Prostate gland (tissue), 2 donors: ENCODE measurements around the gene ZFP36L1. TPM values are rescaled to one million over a fixed set of nuclear protein-coding genes. Genes with fewer than 3 reads are reported as not detected.

Experiments
- DNase-seq: peaks from one replicate; pipeline ENCODE4 v3.0.0-alpha.2; 2019; ENCODE audit warnings: low spot score
- H3K27ac ChIP-seq, 2 donors: fragments of 200-600 bp; sonication (generic); 2 replicates each; pipeline ENCODE4 v1.5.1; 2017 to 2019
- H3K27me3 ChIP-seq: fragments of 200-600 bp; sonication (generic); replicated peaks from 2 replicates; pipeline ENCODE4 v1.5.1; 2019; ENCODE audit not compliant: insufficient read depth
- H3K36me3 ChIP-seq, 2 donors: fragments of 200-600 bp; sonication (generic); 1 replicate in 1 of 2; 2 replicates in 1 of 2; pipeline versions ENCODE4 v1.5.1 to v1.8.1; 2017 to 2019
- H3K4me1 ChIP-seq: fragments of 200-600 bp; sonication (generic); replicated peaks from 2 replicates; pipeline ENCODE4 v1.5.1; 2019
- H3K4me3 ChIP-seq, 2 donors: fragments of 200-600 bp; sonication (generic); 2 replicates each; pipeline ENCODE4 v1.5.1; 2017 to 2019
- H3K9me3 ChIP-seq: fragments of 200-600 bp; sonication (generic); 2 replicates; pipeline ENCODE4 v1.5.1; 2017
- POLR2A ChIP-seq: fragments of 450-650 bp; IDR thresholded peaks from one replicate; pipeline ENCODE4 v1.6.1; 2016; ENCODE audit warnings: antibody characterized with exemption, mild to moderate bottlenecking
- POLR2AphosphoS5 ChIP-seq: sonication (generic); formaldehyde crosslinking; IDR thresholded peaks from one replicate; pipeline ENCODE4 v1.6.1; 2017; ENCODE audit warnings: antibody characterized with exemption
- WGBS: methylation state at CpG from one replicate; pipeline ENCODE4 v1.1.5; 2018; 5-methylcytosine and 5-hydroxymethylcytosine counted together
- intact Hi-C: fragments of 100-400 bp; cut with DNase I; formaldehyde crosslinking; loops from one replicate; pipeline ENCODE4 v1.14.2; 2022
- total RNA-seq, 2 donors: library from RNA; depleted of rRNA; stranded (reverse); fragments of >200 nt; gene quantifications; one replicate each; pipeline ENCODE4 v1.1.0, GENCODE V29; 2016
- TF ChIP-seq, protein P1 (sequence below), 4 experiments: fragments of 200-600 bp in 2 of 4; fragments of 450-650 bp in 2 of 4; sonication (generic) in 2 of 4; IDR thresholded peaks; 1 replicate in 3 of 4; 2 replicates in 1 of 4; pipeline ENCODE4 v1.5.1; 2016 to 2019; ENCODE audit warnings: antibody characterized with exemption in 4 of 4, mild to moderate bottlenecking in 2 of 4, moderate library complexity in 2 of 4

ZFP36L1 gene
- total RNA-seq, 2 donors from 2014 or later = 359 to 556 TPM

DNA sequence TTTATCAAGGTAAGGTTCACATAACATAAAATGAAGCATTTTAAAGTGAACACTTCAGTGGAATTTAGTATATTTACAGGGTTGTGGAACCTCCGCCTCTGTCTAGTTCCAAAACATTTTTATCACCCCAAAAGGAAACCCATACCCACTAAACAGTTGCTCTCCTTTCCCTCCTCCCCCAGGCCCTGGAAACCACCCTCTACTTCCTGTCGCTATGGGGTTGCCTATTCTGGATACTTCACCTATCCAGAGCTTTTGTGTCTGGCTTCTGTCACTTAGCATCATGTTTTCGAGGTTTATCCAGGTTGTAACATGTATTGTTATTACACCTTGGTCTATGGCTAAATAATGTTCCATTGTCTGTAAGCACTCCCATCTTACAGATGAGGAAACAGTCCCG, 27.7 kb upstream of the ZFP36L1 start:
- Histone ChIP-seq H3K27ac (no peak overlapping the region), H3K36me3 (no peaks in the 10 kb centered on the region), H3K4me3 (no peak overlapping the region), H3K4me1 (peaks cover 10% of the 10 kb centered on the region), H3K9me3 (no peaks in the 10 kb centered on the region), H3K27me3 (no peaks in the 10 kb centered on the region)
- intact Hi-C loops = loop anchor here (10.0 kb wide), 1 partner anchor 976 kb away; no protein-coding TSS in a partner anchor
- 91% methylated on average over 4 of the region's 4 CpGs for WGBS
- TF ChIP-seq POLR2AphosphoS5 = no peak
- no peak for TF ChIP-seq POLR2A
- TF ChIP-seq, protein P1, sequence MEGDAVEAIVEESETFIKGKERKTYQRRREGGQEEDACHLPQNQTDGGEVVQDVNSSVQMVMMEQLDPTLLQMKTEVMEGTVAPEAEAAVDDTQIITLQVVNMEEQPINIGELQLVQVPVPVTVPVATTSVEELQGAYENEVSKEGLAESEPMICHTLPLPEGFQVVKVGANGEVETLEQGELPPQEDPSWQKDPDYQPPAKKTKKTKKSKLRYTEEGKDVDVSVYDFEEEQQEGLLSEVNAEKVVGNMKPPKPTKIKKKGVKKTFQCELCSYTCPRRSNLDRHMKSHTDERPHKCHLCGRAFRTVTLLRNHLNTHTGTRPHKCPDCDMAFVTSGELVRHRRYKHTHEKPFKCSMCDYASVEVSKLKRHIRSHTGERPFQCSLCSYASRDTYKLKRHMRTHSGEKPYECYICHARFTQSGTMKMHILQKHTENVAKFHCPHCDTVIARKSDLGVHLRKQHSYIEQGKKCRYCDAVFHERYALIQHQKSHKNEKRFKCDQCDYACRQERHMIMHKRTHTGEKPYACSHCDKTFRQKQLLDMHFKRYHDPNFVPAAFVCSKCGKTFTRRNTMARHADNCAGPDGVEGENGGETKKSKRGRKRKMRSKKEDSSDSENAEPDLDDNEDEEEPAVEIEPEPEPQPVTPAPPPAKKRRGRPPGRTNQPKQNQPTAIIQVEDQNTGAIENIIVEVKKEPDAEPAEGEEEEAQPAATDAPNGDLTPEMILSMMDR (IDR thresholded peaks at IDR 0.05) = no peak
- DNase-seq = no peak

DNA sequence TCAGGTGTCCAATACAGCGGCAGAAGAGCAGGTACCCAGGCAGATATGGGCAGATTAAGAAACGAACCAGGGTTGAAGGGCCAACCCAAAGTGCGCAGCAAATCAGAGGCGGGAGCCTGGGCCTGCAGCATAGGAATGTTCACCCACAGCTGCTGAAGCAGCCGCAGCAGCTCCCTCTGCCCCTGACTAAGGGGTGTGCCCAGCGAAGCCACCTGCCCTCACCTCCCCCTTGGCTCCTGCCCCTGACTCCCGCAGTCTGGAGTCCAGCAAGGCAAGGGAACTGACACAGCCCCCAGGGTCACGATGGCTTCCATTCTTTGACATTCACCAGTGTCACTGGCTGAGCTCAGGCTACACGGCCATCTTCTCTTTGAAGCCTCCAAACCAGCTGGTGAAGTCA, 27.3 kb upstream of the ZFP36L1 start:
- H3K9me3 ChIP-seq = no peaks in the 10 kb centered on the region
- TF ChIP-seq POLR2A (no peak), POLR2AphosphoS5 (no peak)
- TF ChIP-seq, protein P1 (IDR thresholded peaks at IDR 0.05) = no peak
- WGBS = 94% methylated on average over 9 of the region's 9 CpGs
- no peaks in the 10 kb centered on the region for H3K27me3 ChIP-seq
- peaks cover 12% of the 10 kb centered on the region for H3K4me1 ChIP-seq
- no peak for DNase-seq
- no peak overlapping the region for H3K4me3 ChIP-seq
- intact Hi-C loops = loop anchor here (10.0 kb wide), 1 partner anchor 975 kb away; no protein-coding TSS in a partner anchor
- H3K27ac ChIP-seq = no peak overlapping the region
- H3K36me3 ChIP-seq = no peaks in the 10 kb centered on the region

DNA sequence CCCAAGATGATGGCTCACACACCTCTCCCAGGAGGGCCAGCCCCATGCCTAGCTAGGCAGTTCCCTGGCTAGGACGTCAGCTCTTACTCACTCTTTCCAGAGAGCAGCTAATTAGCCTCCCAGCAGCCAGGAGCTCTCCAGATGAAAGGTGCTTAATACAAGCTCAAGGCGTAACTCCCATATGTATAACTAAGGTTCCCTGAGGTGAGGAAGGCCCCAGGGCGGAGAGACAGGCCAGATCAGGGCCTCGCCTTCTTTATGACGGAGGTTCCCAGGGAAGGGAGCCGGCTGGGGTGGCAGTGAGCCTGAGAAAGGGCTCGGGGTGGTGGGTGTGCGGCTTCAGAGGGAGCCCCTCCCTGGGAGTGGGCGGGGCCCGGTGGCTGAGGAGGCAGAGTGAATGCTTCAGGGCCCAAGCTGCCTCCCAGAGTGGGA, 26.4 kb upstream of the ZFP36L1 start:
- 34% methylated on average over 10 of the region's 10 CpGs for WGBS
- H3K4me3 ChIP-seq = no peak overlapping the region
- H3K9me3 ChIP-seq = no peaks in the 10 kb centered on the region
- H3K27ac ChIP-seq = peak overlapping the region; percentile 32 to 63
- no peaks in the 10 kb centered on the region for H3K27me3 ChIP-seq
- TF ChIP-seq POLR2AphosphoS5 = no peak
- TF ChIP-seq POLR2A = peak; percentile 24
- TF ChIP-seq, protein P1 (IDR thresholded peaks at IDR 0.05) = no peak
- no peak for DNase-seq
- intact Hi-C loops = loop anchor here (5.0 kb wide), 2 partner anchors 732 to 937 kb away; no protein-coding TSS in a partner anchor
- no peaks in the 10 kb centered on the region for H3K36me3 ChIP-seq
- H3K4me1 ChIP-seq = peaks cover 17% of the 10 kb centered on the region

DNA sequence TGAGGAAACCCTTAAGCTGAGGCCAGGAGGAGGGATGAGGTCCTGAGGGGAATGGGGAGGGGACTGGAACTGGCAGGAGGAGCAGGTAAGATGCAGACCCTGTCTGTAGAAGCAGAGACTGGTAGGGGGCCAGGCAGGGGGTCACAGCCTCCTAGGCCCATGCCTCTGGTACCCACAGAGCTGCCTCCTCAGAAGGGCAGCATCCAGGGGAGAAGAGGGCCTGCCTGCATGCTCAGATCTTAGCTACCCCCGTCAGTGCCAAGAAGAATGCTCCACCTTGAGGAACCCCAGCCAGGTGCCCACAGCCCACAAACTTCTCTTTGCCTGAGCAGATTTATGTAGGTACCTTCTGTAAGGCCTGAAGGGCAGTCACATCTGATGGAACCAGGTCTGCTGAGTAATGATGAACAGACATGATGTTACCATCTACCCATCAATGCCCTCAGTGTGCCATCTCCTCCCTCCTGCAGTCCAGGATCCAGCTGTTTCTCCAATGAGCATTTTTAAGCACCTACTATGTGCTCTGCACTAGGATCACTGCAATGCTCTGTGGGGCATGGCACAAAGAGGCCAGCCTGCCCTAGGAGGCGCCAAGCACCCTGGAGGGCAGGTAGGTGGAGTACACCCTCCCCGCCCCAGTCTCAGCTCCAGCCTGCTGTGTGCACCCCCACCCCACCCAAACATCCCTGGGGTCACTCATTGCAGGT, 24.8 kb upstream of the ZFP36L1 start:
- Histone ChIP-seq H3K27ac (no peak overlapping the region), H3K27me3 (no peaks in the 10 kb centered on the region), H3K9me3 (no peaks in the 10 kb centered on the region), H3K36me3 (no peaks in the 10 kb centered on the region), H3K4me3 (no peak overlapping the region), H3K4me1 (peaks cover 17% of the 10 kb centered on the region)
- TF ChIP-seq POLR2AphosphoS5 = no peak
- TF ChIP-seq POLR2A = no peak
- TF ChIP-seq, protein P1 (IDR thresholded peaks at IDR 0.05) = no peak
- 94% methylated on average over 3 of the region's 3 CpGs for WGBS
- intact Hi-C loops = loop anchor here (2.0 to 5.0 kb wide), 3 partner anchors 730 to 935 kb away; no protein-coding TSS in a partner anchor
- DNase-seq = no peak
